NCI-H2227 (cell line): ENCODE results near the gene PDCD2L.
"Not testable (repeated sequence)": the region's sequence is repeated elsewhere in the genome, so short reads cannot be mapped to it uniquely, and the experiment has no call there.

Experiments used
- DNase-seq: peaks from one replicate; lab custom pipeline; 2025; ENCODE audit not compliant: unreplicated experiment; lab: John Stamatoyannopoulos, UW

The PDCD2L gene

GRCh38 chr19:34404109-34404909 lies at the start of gene PDCD2L:
Gene PDCD2L, plus strand, starts transcription at chr19:34404399. Its CDS starts 32 bp downstream, at chr19:34404431.
- peak; percentile 100 for DNase-seq

- no peak for DNase-seq
These were observed 49.0 kb upstream of the PDCD2L start for GRCh38 chr19:34355201-34355600.

- DNase-seq = no peak
These were observed 47.3 kb upstream of the PDCD2L start for GRCh38 chr19:34356875-34357274.

- no peak for DNase-seq
These were observed 46.8 kb upstream of the PDCD2L start for GRCh38 chr19:34357431-34357830.

GRCh38 chr19:34359140-34359953 lies 44.9 kb upstream of the PDCD2L start:
- peak; percentile 100 for DNase-seq

GRCh38 chr19:34359954-34360315 lies 44.3 kb upstream of the PDCD2L start:
- DNase-seq = no peak

GRCh38 chr19:34360354-34360909 lies 43.8 kb upstream of the PDCD2L start:
- no peak for DNase-seq

- no peak for DNase-seq
These were observed 41.5 kb upstream of the PDCD2L start for GRCh38 chr19:34362679-34363069.

GRCh38 chr19:34363094-34363493 lies 41.1 kb upstream of the PDCD2L start:
- no peak for DNase-seq

- DNase-seq = no peak
These were observed 40.3 kb upstream of the PDCD2L start for GRCh38 chr19:34363930-34364329.

- DNase-seq = no peak
These were observed 39.8 kb upstream of the PDCD2L start for GRCh38 chr19:34364462-34364829.

- peak; percentile 96 for DNase-seq
These were observed 39.3 kb upstream of the PDCD2L start, which contains the start of gene GPI for GRCh38 chr19:34364830-34365462. Gene GPI, plus strand, starts transcription at chr19:34365196. Its CDS starts 71 bp downstream, at chr19:34365267.

- peak; percentile 87 for DNase-seq
These were observed 38.5 kb upstream of the PDCD2L start for GRCh38 chr19:34365463-34366401.

GRCh38 chr19:34366738-34367623 lies 37.2 kb upstream of the PDCD2L start:
- DNase-seq = no peak

- no peak for DNase-seq
These were observed 36.6 kb upstream of the PDCD2L start for GRCh38 chr19:34367624-34367957.

GRCh38 chr19:34368338-34368737 lies 35.9 kb upstream of the PDCD2L start:
- no peak for DNase-seq

GRCh38 chr19:34369166-34369565 lies 35.0 kb upstream of the PDCD2L start:
- not testable (repeated sequence) for DNase-seq

- no peak for DNase-seq
These were observed 34.1 kb upstream of the PDCD2L start for GRCh38 chr19:34370117-34370516.

GRCh38 chr19:34370983-34371382 lies 33.2 kb upstream of the PDCD2L start:
- no peak for DNase-seq
